Head of caudate nucleus (tissue), 42 donors: ENCODE results near the gene ACTR3C.
"Not testable (repeated sequence)": the region's sequence is repeated elsewhere in the genome, so short reads cannot be mapped to it uniquely, and the experiment has no call there.

ENCODE experiments used
- DNase-seq, 42 donors: peaks; one replicate each; pipeline versions ENCODE4 v3.0.0 to v3.0.0-alpha.2; 2020 to 2021; ENCODE audit warnings: mixed read lengths in 7 of 42
- intact Hi-C: fragments of 100-400 bp; cut with DNase I; formaldehyde crosslinking; loops from one replicate; pipeline ENCODE4 v1.15.0; 2022

ACTR3C gene

DNA sequence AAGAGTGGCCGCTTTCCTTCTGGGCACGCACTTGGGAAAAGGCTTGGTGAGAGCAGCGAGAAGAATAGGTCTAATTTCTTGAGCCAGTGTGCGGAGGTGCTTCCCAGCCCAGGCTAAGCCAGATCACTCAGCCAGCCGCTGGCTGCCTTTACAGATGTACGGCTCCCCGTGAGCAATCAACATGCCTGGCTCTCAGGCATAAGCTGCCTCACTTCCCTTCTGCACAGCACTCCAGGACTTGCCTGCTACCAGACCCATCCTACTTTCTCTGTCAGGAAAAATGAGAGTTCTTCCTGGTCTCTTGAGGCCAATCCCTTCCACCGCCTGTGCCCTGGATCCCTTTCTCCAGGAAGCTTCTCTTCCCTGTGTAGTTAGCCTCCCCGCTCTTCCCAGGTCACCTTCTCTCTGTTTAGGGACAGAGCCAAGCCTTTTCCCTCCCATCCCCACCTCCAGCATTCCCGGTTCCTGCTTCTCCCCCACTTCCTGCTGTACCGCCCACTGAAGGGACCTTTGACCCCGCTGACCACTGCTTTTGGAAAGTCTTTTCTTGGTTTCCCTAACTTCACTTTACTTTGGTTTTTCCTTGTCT lies 1.1 kb upstream of the ACTR3C start:
- intact Hi-C loops = no loop called here
- no peak for DNase-seq

DNA sequence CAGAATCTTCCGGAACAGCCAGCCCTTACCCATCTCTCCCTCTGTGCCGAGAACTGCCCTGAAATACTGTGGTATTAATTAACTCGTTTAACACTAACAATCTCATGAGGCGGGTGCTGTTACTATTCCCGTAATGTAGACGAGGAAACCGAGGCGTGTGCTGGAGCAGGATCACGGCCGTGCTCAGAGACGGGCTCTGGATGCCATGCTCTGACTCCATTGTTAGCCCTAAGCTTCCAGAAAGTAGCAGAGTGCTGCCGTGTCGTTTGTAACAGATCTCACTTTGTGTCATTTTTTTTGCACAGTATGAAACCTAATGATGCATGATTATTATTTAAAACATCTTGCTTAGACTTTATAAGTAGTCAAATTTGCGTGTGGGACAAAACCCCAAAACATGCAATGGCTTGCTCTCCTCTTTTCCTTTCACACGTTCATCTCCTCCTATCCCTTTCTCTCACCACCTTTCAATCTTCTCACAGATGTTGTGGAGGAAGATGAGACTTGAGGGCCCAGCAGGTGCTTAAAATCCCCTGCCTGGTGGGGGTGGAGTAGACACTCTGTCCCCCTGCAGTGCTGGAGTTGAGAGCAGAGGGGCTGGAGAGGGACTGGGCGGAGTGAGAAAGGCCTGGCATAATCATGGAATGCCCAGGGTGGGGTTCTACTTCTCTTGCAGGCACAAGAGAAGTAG lies 482 bp upstream of the ACTR3C start:
- DNase-seq = peak in 7 of 42 donors; percentile 32 to 62 (median 39)
- intact Hi-C loops = no loop called here

DNA sequence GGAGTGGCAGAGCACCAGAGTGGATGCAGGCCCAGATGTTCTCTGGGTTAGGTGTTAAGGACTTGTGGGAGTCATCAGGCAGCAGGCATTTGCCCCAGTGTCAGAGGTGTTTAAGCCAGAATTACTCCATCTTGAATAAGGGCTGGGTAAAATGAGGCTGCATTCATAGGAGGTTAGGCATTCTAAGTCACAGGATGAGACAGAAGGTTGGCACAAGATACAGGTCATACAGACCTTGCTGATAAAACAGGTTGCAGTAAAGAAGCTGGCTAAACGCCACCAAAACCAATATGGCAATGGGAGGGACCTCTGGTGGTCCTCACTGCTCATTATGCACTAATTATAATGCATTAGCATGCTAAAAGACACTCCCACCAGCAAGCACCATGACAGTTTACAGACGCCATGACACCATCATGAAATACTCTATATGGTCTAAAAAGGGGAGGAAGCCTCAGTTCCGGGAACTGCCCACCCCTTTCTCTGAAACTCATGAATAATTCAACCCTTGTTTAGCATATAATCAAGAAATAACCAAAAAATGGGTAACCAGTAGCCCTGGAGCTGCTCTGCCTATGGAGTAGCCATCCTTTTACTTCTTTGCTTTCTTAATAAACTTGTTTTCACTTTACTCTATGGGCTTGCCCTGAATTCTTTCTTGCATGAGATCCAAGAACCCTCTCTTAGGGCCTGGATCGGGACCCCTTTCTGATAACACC lies 1.1 kb downstream of the ACTR3C start:
- intact Hi-C loops = no loop called here
- DNase-seq = no peak

DNA sequence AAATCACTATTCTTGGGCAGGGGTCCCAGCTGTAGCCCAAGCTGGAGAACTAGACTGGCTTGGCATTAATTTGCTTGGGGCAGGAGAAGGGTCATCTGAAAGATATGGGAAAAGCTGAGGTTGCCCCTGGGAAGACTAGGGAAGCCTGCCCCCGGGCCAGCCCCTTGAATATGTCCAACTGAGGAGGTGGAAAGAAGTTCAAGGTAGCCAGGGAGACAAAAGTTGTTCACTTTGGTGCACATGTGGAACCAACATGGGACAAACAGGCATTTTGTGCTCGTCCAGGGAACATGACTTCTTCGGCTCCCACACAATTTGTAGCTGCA lies 1.6 kb downstream of the ACTR3C start:
- no peak for DNase-seq
- intact Hi-C loops = no loop called here

DNA sequence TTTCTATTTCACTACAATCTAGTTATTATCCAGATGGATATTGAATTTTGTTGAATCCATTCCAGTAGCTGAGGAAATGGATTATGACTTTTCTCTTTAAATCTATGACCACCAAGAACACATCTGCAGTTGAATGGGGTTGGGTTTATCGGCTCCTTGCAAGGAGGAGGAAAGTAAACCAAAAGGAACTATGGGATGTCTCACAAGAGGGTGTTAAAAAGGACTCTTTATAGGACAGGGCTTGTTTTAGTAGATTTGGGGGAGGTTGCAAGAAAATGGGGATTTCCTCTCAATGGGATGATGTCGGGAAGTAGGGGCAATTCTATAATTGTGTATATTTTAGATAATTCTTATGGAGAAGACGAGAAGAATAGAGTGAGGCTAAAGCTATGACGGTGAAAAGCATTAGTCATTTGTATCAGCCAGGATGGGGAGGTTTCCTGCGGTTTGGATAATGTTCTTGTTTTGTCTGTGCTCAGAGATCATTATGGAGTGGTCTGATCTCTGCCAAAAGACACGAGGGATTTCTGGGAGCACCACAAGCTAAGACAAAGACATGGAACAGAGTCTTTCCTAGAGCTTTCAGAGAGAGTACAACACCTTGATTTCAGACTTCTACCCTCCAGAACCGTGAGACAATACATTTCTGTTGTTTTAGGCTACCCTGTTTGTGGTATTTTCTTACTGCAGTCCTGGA lies 5.4 kb downstream of the ACTR3C start:
- intact Hi-C loops = no loop called here
- no peak for DNase-seq

DNA sequence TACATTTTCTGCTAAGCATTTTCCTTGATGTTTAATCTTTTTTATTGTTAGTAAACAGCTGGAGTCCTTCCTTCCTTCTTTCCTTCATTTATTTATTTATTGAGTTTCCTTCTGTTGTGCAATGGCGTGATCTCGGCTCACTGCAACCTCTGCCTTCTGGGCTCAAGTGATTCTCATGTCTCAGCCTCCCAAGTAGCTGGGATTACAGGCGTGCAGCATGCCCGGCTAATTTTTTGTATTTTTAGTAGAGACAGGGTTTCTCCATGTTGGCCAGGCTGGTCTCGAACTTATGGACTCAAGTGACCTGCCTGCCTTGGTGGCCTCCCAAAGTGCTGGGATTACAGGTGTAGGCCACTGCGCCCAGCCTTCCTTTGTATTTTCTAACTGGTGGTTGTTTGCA lies 6.4 kb downstream of the ACTR3C start:
- intact Hi-C loops, DNase-seq: not testable (repeated sequence)

DNA sequence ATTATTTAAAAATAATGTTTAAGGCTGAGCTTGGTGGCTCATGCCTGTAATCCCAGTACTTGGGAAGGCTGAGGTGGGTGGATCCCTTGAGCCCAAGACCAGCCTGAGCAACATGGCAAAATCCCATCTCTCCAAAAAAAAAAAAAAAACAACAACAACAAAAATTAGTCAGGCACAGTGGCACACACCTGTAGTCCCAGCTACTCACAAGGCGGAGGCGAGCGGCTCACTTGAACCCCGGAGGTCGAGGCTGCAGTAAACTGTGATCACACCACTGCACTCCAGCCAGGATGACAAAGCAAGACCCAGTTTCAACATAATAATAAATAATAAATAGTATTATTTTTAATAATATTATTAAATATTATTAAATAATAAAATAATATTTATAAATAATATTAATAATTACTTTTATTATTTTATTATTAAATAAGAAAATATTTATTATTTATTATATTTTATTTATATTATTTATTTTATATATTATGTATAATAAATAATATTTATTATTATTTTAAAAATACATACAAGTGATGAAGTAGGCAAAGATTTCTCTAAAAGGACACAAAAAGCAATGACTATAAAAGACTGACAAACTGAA lies 8.6 kb downstream of the ACTR3C start:
- intact Hi-C loops = no loop called here
- DNase-seq = no peak

DNA sequence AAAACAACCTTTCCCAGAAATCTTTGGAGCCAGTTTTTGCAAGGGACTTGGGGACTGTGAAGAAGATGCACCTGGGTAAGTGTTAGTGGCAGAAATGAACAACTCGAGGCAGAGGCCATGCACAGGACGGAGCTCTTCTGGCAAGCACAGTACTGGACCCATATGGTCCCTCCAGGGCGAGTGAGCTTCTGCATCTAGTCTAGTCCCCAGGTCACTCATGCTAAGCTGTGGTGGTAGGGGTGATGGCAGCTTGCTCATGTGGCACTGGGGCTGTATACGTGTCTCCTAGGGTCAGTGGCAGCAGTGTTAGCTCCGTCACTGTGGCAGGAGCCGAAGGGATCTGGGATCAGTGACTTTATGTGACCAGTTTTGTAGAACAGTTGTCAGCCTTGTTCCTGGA lies 9.5 kb downstream of the ACTR3C start:
- intact Hi-C loops = no loop called here
- DNase-seq = no peak

DNA sequence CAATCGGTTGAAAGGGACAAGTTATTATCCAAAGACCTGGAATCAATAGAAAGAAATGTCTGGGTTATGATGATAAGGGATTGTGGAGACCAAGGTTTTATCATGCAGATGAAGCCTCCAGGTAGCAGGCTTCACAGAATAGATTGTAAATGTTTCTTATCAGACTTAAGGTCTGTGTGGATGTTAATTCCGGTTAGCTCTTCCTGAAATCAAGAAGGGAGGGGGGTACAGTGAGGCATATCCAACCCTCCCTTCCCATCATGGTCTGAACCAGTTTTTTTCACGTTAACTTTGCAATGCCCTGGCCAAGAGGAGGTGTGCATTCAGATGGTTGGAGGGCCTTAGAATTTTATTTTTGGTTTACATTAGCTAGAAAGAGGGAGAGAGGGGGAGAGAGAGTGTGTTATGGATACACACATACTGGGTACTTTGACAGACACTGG lies 10.0 kb downstream of the ACTR3C start:
- no peak for DNase-seq
- intact Hi-C loops = no loop called here

DNA sequence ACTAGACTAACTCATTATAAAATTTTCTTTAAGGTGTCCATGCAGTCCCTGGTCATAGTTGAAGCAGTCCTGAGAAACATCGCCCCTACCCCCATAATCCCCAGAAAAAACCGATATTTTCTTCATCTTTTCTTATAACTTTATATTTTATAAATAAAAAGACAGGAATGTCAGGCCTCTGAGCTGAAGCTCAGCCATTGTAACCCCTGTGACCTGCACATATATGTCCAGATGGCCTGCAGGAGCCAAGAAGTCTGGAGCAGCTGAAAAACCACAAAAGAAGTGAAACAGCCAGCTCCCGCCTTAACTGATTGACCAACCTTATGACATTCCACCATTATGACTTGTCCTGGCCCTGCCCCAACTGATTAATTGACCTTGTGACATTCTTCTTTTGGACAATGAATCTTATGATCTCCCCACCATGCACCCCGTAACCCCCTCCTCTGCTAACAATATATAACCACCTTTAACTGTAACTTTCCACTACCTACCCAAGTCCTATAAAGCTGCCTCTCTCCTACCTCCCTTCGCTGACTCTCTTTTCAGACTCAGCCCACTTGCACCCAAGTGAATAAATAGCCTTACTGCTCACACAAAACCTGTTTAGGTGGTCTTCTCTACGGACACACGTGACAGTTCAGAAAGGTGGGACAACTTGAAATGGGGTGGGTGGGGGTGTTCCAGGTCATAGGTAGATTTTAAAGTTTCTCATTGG lies 10.5 kb downstream of the ACTR3C start:
- intact Hi-C loops = not testable (repeated sequence)

DNA sequence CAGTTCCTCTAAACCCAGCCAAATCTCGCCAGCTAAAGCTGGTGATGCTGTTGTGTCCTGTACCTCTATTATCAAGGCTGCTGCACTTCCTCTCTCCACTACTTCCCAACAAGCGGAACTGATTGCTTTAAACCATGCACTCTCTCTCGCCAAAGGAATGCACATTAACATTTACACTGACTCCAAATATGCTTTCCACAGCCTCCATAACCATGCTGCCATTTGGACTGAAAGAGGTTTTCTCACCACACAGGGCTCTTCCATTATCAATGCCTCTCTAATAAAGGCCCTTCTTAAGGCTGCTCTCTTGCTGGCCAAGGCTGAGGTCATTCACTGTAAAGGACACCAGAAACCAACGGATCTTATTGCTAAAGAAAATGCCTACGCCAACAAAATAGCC lies 11.6 kb downstream of the ACTR3C start:
- intact Hi-C loops = no loop called here
- DNase-seq = no peak

More for the DNA sequence above, 10.5 kb downstream of the ACTR3C start:
- not testable (repeated sequence) for DNase-seq

DNA sequence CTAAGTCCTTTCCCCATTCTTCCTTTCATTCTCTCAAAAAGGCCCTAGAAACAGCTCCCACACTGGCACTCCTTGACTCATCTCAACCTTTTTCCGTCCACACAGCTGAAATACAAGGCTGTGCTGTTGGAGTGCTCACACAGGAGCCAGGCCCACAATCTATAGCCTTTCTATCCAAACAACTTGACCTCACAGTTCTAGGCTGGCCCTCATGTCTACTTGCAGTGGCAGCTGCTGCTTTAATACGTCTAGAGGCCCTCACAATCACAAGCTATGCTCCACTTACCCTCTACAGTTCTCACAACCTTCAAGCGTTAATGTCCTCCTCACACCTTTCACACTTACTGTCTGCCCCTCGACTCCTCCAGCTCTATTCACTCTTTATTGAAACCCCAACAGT lies 12.2 kb downstream of the ACTR3C start:
- no peak for DNase-seq

DNA sequence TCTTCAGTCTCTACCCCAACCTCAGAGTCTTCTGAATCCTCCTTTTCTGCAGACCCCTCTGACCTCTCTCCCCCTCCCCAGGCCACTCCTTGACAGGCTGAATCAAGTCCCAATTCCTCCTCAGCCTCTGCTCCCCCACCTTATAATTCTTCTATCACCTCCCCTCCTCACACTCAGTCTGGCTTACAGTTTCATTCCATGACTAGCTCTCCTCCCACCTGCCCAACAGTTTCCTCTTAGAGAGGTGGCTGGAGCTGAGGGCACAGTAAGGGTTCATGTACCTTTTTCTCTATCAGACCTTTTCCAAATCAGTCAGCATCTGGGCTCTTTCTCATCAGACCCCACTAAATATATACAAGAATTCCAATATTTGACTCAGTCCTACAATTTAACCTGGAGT lies 14.8 kb downstream of the ACTR3C start:
- DNase-seq = no peak
- intact Hi-C loops = no loop called here

More for the DNA sequence above, 12.2 kb downstream of the ACTR3C start:
- intact Hi-C loops = no loop called here

DNA sequence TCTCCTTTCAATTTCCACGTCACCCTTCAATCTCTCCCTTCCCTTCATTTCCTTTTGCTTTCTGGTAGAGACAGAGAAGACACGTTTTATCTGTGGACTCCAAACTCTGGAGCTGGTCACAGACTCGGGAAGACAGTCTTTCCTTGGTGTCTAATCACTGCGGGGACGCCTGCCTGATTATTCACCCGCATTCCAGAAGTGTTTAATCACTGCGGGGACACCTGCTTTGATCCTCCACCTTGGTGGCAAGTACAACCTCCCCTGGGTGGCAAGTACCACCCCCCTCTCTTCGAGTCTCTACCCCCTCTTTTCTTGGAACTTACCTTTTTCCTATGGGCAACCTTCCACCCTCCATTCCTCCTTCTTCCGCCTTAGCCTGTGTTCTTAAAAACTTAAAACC lies 15.4 kb downstream of the ACTR3C start:
- DNase-seq = no peak
- intact Hi-C loops = no loop called here

DNA sequence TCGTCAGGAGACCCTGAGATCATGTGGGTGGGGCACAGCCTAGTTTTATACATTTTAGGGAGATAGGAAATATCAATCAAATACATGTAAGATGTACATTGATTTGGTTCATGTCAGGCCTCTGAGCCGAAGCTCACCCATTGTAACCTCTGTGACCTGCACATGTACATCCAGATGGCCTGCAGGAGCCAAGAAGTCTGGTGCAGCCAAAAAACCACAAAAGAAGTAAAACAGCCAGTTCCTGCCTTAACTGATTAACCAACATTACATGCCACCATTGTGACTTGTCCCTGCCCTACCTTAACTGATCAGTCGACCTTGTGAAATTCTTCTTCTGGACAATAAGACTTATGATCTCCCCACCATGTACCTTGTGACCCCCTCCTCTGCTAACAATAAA lies 16.2 kb downstream of the ACTR3C start:
- DNase-seq = no peak
- intact Hi-C loops = no loop called here

DNA sequence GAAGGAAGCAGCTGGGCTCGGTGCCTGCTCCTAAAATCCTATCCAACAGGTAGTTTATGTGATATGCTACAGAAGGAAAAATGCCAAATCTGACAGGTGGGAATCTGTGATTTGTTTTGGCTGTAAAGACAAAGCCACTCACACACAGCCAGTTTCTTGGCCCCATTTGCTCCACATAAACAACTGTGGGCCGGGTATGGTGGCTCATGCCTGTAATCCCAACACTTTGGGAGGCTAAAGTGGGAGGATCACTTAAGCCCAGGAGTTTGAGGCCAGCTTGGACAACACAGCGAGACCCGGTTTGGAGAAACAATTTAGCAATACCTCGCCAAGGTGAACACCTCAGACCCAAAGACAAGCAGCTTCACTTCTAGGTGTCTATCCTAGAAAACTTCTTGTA lies 17.0 kb downstream of the ACTR3C start:
- intact Hi-C loops, DNase-seq: not testable (repeated sequence)

DNA sequence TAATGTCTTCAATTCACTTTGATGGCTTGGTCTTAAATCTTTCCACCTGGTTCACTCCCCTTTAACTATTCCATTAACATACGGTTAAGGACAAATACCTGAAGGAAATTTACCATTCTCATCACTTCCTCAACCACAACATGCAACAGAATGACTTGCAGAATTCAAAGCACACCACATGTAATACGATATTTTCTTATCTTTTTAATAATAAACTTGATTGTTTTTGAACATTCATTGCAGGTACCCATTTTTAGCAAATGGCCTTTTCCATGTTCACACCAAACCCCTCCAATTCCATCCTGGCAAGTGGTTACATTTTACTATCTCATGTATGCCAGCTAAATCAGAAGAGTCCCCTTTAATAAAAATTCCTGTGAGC lies 17.5 kb downstream of the ACTR3C start:
- DNase-seq, intact Hi-C loops: not testable (repeated sequence)

DNA sequence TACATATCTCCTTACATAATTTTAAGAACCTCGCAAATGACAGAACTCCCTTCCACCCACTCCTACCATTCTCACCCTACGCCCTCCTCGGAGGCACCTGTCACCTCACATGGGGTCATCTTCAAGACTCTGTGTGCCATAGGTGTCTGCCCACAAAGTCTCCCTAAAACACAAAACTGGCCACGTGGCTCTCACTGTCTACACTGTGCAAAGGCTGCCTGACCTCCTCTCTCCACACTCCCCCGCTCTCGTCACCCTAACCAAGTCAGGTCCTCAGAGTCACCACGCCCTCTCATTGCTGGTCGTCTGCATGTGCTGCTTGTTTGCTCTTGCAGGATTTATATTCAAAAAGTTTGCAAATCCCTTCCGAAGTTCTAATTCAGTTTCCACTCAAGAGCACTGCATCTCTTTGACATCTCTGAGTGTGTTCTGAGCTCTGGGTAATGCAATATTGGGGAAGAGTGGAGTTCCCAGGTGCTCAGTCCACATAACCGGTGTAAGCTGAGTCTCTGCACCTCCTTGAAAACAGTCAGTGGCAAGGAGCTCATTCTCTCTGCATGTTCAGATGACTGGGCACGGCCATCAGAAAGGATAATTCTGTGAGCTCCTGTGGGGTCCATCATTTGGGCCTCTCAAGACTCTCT lies 18.0 kb downstream of the ACTR3C start:
- intact Hi-C loops = not testable (repeated sequence)
- DNase-seq = peak in 17 of 42 donors; percentile 7 to 55 (median 30)
